NCI-H2227 (cell line): ENCODE data around the gene TULP4.
"Not testable (repeated sequence)": the region's sequence is repeated elsewhere in the genome, so short reads cannot be mapped to it uniquely, and the experiment has no call there.

ENCODE experiments used
- DNase-seq: peaks from one replicate; lab custom pipeline; 2025; ENCODE audit not compliant: unreplicated experiment; lab: John Stamatoyannopoulos, UW

Gene TULP4

GRCh38 chr6:158389193-158389919 is 77.1 kb downstream of the TULP4 start:
- DNase-seq: no peak

GRCh38 chr6:158391276-158391675 is 79.0 kb downstream of the TULP4 start:
- DNase-seq: no peak

- not testable (repeated sequence) for DNase-seq
These were observed 79.7 kb downstream of the TULP4 start for GRCh38 chr6:158391977-158392376.

- no peak for DNase-seq
These were observed 83.9 kb downstream of the TULP4 start for GRCh38 chr6:158396136-158396535.

GRCh38 chr6:158397578-158397977 is 85.3 kb downstream of the TULP4 start:
- DNase-seq: no peak

GRCh38 chr6:158398252-158399024 is 86.2 kb downstream of the TULP4 start:
- no peak for DNase-seq

GRCh38 chr6:158399040-158399700 is 86.9 kb downstream of the TULP4 start:
- no peak for DNase-seq

- DNase-seq: no peak
These were observed 89.9 kb downstream of the TULP4 start for GRCh38 chr6:158402184-158402583.

- DNase-seq: not testable (repeated sequence)
These were observed 93.1 kb downstream of the TULP4 start for GRCh38 chr6:158405321-158405831.

- DNase-seq: no peak
These were observed 93.7 kb downstream of the TULP4 start for GRCh38 chr6:158405933-158406332.

GRCh38 chr6:158406736-158407135 is 94.5 kb downstream of the TULP4 start:
- no peak for DNase-seq

GRCh38 chr6:158408013-158408412 is 95.7 kb downstream of the TULP4 start:
- DNase-seq: no peak

- no peak for DNase-seq
These were observed 96.4 kb downstream of the TULP4 start for GRCh38 chr6:158408552-158409130.

- DNase-seq: no peak
These were observed 97.2 kb downstream of the TULP4 start for GRCh38 chr6:158409451-158409850.

- no peak for DNase-seq
These were observed 98.5 kb downstream of the TULP4 start for GRCh38 chr6:158410784-158411183.

GRCh38 chr6:158411998-158412397 is 99.7 kb downstream of the TULP4 start:
- DNase-seq: no peak

- DNase-seq: no peak
These were observed 100.8 kb downstream of the TULP4 start for GRCh38 chr6:158413028-158413427.

GRCh38 chr6:158413814-158414565 is 101.7 kb downstream of the TULP4 start:
- no peak for DNase-seq

- DNase-seq: no peak
These were observed 102.6 kb downstream of the TULP4 start for GRCh38 chr6:158414851-158415262.

GRCh38 chr6:158415666-158416065 is 103.4 kb downstream of the TULP4 start:
- DNase-seq: no peak
